DND-41 (cell line): ENCODE results near the gene JADE2.

Experiments
- ATAC-seq: fragments of 200-7000 bp; cut with Tn5 transposase; 3 replicates; pipeline ENCODE4 v1.9.1; 2021; ENCODE audit warnings: low read depth; ENCODE audit not compliant: insufficient read depth
- DNase-seq: peaks from one replicate; pipeline ENCODE4 v3.0.0-alpha.2; 2020
- H2AFZ ChIP-seq: 2 replicates; pipeline ENCODE4 v1.6.0; 2012; ENCODE audit warnings: low read depth, low read length
- H3K27ac ChIP-seq: 2 replicates; pipeline ENCODE4 v1.5.1; 2012; ENCODE audit warnings: low read length, inconsistent platforms
- H3K27me3 ChIP-seq: fragments of 200-600 bp; sonication (generic); 2 replicates; pipeline ENCODE4 v1.6.0; 2012; ENCODE audit warnings: low read length, mild to moderate bottlenecking, inconsistent platforms; ENCODE audit not compliant: insufficient read depth, poor library complexity
- H3K36me3 ChIP-seq: 2 replicates; pipeline ENCODE4 v1.5.1; 2012; ENCODE audit warnings: low read length, inconsistent platforms; ENCODE audit not compliant: insufficient read depth
- H3K4me1 ChIP-seq: 2 replicates; pipeline ENCODE4 v1.5.1; 2012; ENCODE audit warnings: mild to moderate bottlenecking, low read length; ENCODE audit not compliant: insufficient read depth
- H3K4me2 ChIP-seq: 2 replicates; pipeline ENCODE4 v1.6.0; 2012; ENCODE audit warnings: mild to moderate bottlenecking, moderate library complexity, low read length, inconsistent platforms; ENCODE audit not compliant: insufficient read depth
- H3K4me3 ChIP-seq, 2 experiments: fragments of 200-600 bp in 1 of 2; shearing (Covaris generic) in 1 of 2; 2 replicates each; pipeline ENCODE4 v1.5.1; 2012 to 2016; ENCODE audit warnings: inconsistent platforms in 2 of 2, low read length in 2 of 2, mild to moderate bottlenecking in 2 of 2, low read depth in 1 of 2, moderate library complexity in 1 of 2
- H3K79me2 ChIP-seq: 2 replicates; pipeline ENCODE4 v1.6.0; 2012; ENCODE audit warnings: low read length, inconsistent platforms; ENCODE audit not compliant: insufficient read depth
- H3K9ac ChIP-seq: 2 replicates; pipeline ENCODE4 v1.6.0; 2012; ENCODE audit warnings: low read depth, mild to moderate bottlenecking, inconsistent platforms, low read length, moderate library complexity
- H3K9me3 ChIP-seq: 2 replicates; pipeline ENCODE4 v1.5.1; 2012; ENCODE audit warnings: low read length, moderate library complexity, mild to moderate bottlenecking, inconsistent platforms; ENCODE audit not compliant: insufficient read depth, severe bottlenecking
- H4K20me1 ChIP-seq: 2 replicates; pipeline ENCODE4 v1.6.0; 2012; ENCODE audit warnings: low read length; ENCODE audit not compliant: insufficient read depth
- EZH2 ChIP-seq: IDR thresholded peaks from 3 replicates; pipeline ENCODE4 v1.6.1; 2012; ENCODE audit warnings: borderline replicate concordance, low read depth, mild to moderate bottlenecking, moderate library complexity, low read length, inconsistent platforms; ENCODE audit not compliant: severe bottlenecking
- TF ChIP-seq, protein P1 (sequence below): IDR thresholded peaks from 2 replicates; pipeline ENCODE4 v1.5.1; 2012; ENCODE audit warnings: borderline replicate concordance, low read length, moderate library complexity, mild to moderate bottlenecking; ENCODE audit not compliant: poor library complexity, severe bottlenecking; ENCODE audit errors: extremely low read depth

Gene JADE2

DNA sequence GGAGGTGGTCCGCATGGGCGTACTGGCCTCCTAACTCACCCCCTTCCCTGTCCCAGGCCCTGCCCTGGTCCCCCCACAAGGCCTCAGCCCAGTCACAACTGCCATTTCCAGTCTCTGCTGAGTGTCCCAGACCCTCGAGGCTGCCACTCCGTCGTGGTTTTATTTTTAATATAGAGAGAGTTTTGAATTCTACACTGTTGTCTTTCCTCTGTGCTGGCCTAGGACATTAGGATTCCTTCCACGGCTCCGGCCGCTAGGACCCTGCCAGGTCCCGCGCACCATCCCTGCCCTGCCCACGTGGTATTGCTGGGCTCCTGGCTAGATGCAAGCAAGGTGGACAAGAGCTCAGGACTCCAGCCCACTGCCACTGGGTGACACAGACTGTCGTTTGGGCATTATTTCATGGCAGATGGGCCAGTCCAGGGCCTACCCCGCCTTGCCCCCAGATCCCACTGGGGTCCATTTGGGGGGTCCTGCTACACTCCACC lies 53.9 kb downstream of the JADE2 start:
- Histone ChIP-seq H3K27me3 (no peaks in the 10 kb centered on the region), H3K36me3 (peaks cover 72% of the 10 kb centered on the region), H3K4me2 (no peak overlapping the region), H3K79me2 (no peaks in the 10 kb centered on the region), H3K27ac (no peak overlapping the region), H4K20me1 (peaks cover 50% of the 10 kb centered on the region), H3K4me3 (no peak overlapping the region), H2AFZ (no peak overlapping the region), H3K4me1 (no peaks in the 10 kb centered on the region), H3K9me3 (no peaks in the 10 kb centered on the region), H3K9ac (no peak overlapping the region)
- TF ChIP-seq EZH2: no peak
- TF ChIP-seq, protein P1, sequence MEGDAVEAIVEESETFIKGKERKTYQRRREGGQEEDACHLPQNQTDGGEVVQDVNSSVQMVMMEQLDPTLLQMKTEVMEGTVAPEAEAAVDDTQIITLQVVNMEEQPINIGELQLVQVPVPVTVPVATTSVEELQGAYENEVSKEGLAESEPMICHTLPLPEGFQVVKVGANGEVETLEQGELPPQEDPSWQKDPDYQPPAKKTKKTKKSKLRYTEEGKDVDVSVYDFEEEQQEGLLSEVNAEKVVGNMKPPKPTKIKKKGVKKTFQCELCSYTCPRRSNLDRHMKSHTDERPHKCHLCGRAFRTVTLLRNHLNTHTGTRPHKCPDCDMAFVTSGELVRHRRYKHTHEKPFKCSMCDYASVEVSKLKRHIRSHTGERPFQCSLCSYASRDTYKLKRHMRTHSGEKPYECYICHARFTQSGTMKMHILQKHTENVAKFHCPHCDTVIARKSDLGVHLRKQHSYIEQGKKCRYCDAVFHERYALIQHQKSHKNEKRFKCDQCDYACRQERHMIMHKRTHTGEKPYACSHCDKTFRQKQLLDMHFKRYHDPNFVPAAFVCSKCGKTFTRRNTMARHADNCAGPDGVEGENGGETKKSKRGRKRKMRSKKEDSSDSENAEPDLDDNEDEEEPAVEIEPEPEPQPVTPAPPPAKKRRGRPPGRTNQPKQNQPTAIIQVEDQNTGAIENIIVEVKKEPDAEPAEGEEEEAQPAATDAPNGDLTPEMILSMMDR: no peak
- no peak for DNase-seq
- no peak for ATAC-seq

DNA sequence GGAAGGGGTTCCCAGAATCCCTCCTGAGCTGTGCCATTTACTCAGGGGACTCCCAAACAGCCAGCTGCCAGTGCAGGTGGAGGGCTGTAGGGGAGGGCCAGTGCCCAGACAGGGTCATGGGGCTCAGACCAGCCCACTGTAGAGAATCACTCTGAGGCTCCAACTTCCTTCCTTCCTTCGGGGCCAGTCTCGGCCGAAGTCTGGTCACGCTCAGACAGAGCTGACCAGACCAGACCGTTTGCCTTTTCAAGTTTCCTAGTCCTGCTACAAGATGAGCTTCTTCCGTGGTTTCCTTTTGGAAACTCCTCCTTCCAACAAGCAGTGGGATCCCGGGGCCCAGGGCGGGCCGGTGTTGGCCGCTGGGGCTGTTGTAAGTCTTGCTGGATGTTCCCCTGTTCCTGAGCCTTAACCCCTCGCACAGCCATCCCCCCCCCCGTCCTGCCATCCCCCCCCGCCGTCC lies 54.6 kb downstream of the JADE2 start:
- H3K79me2 ChIP-seq: no peaks in the 10 kb centered on the region
- H3K27ac ChIP-seq: no peak overlapping the region

DNA sequence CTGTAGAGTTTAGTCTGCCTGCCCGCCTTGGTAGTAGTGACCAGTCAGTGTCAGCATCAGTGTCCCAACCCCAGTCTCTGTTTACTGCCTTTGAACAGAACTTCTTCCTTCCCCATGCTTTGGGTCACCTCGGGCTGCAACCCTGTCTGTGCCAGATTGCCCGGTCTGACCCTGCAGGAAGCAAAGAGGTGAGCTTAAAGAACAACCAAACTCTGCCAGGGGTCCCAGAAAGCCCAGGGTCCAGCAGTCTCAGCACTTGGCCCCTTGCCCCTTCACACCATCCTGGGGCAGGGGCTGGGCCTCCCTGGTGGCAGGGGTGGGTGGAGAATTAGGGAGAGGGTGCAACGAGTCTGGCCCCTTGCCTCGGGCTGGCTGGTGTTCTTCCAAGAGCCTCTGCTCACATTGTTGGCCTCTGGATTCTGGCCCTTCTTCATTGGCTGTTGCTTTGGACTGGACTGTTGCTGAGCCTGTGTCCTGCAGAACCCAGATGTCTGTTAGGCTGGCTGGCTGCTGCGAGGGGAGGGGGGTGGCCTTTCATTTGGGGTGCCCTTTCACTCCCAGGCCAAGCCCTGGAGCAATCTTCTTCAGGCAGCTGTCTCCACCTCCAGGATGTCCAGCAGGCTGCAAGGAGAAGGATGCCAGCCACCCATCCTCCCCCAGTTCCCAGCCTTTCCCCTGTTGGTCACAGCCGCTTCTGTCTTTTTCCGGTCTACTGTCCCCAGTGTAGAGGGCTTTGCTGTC lies 55.9 kb downstream of the JADE2 start:
- no peak overlapping the region for H3K4me3 ChIP-seq
- H4K20me1 ChIP-seq: peaks cover 35% of the 10 kb centered on the region
- H3K9me3 ChIP-seq: no peaks in the 10 kb centered on the region
- H3K4me1 ChIP-seq: no peaks in the 10 kb centered on the region
- no peak for TF ChIP-seq EZH2
- peaks cover 51% of the 10 kb centered on the region for H3K36me3 ChIP-seq
- H3K9ac ChIP-seq: no peak overlapping the region
- no peak for DNase-seq
- no peaks in the 10 kb centered on the region for H3K27me3 ChIP-seq
- ATAC-seq: no peak
- H3K4me2 ChIP-seq: no peak overlapping the region
- H3K27ac ChIP-seq: no peak overlapping the region
- no peak overlapping the region for H2AFZ ChIP-seq
- no peaks in the 10 kb centered on the region for H3K79me2 ChIP-seq

More for the DNA sequence above, 54.6 kb downstream of the JADE2 start:
- no peaks in the 10 kb centered on the region for H3K4me1 ChIP-seq
- no peaks in the 10 kb centered on the region for H3K9me3 ChIP-seq
- DNase-seq (no peak), ATAC-seq (no peak)
- no peak overlapping the region for H3K4me2 ChIP-seq
- H3K27me3 ChIP-seq: no peaks in the 10 kb centered on the region
- H3K9ac ChIP-seq: no peak overlapping the region
- H2AFZ ChIP-seq: no peak overlapping the region
- TF ChIP-seq EZH2: no peak
- TF ChIP-seq, protein P1: no peak
- no peak overlapping the region for H3K4me3 ChIP-seq
- peaks cover 45% of the 10 kb centered on the region for H4K20me1 ChIP-seq
- peaks cover 65% of the 10 kb centered on the region for H3K36me3 ChIP-seq

DNA sequence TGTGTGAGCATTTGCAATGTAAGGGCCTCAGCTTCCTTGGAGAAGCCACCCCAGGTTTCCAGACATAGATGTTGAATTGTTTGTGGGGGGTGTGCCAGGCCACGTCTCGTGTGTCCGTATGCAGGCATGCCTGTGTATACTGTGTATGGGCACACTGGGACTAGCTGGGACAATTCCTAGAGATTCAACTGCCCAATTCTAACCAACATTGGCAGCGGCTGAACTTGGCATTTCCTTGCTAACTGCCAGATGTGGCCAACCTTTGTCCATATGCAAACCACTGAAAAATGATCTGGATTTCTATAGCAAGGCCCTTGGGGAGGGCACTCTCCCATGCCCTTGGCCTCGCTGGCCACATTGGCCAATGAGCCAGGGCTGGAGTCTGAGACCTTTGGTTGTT lies 56.8 kb downstream of the JADE2 start:
- peaks cover 26% of the 10 kb centered on the region for H4K20me1 ChIP-seq
- no peak overlapping the region for H3K9ac ChIP-seq
- no peak overlapping the region for H3K27ac ChIP-seq
- H3K36me3 ChIP-seq: peaks cover 43% of the 10 kb centered on the region
- DNase-seq: no peak
- no peaks in the 10 kb centered on the region for H3K27me3 ChIP-seq
- no peaks in the 10 kb centered on the region for H3K9me3 ChIP-seq
- ATAC-seq: no peak
- H2AFZ ChIP-seq: no peak overlapping the region
- TF ChIP-seq EZH2: no peak
- TF ChIP-seq, protein P1: no peak
- no peaks in the 10 kb centered on the region for H3K79me2 ChIP-seq
- H3K4me3 ChIP-seq: no peak overlapping the region
- no peak overlapping the region for H3K4me2 ChIP-seq
- peaks cover 4% of the 10 kb centered on the region for H3K4me1 ChIP-seq
